ENCODE data around the gene ADA. TPM values are rescaled to one million over a fixed set of nuclear protein-coding genes. Genes with fewer than 3 reads are reported as not detected.

ADA gene
- total and polyA plus RNA-seq, 2 of the 13 experiments (the other 11 are each of a cell fraction or from before 2014, with no cell fraction given), result 2.5 to 11.3 TPM

DNA sequence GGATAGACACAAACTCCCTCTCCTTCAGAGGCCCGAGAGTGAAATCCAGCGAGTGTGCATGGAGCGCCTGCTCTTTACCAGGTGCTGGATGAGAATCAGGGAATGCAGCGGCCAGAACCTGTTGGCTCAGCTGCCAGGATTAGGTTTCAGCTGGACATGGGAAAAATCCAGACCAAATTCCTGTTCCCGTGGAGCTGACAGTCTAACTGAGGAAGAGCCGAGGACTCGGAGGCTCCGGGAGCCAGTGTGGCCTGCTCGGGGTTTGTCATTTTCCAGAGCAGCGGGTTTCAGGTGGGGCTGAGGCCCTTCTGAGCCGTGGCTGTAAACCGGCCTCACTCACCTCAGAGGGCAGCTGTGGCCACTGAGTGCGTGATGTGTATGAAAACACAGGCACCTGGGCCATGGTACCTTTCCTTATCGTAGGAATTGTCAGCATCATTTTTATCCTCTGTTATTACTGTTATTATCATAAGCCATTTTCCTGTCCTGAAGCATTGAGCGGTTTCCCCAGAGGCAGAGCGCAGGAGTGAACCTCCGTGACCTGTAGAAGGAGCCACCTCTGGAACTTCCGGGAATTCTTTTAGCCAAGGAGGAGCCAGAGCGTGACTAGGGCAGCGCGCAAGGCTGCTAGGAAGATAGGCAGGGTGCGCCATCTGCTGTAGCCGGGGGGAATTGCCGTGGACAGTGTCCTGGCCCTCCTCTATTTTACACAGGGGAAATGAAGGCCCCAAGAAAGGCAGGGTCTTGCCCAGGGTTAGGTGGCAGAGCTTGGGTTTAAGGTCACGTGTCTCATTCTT lies 41.8 kb downstream of the ADA start (continued):
- peak; percentile 44 for TF ChIP-seq IKZF4 (CRISPR knock-in tag; IDR thresholded peaks at IDR 0.05; ENCODE audit: borderline replicate concordance, low read depth, not compliant biosample characterization)
- TF ChIP-seq CHD2 (IDR thresholded peaks at IDR 0.05; ENCODE audit: low read depth, low read length), result no peak
- TF ChIP-seq MAFK (conservative IDR thresholded peaks at IDR 0.05 in 1 of 2, IDR thresholded peaks at IDR 0.05 in 1 of 2; ENCODE audit: low read length in 2 of 2), result no peak
- peak; percentile 59 for TF ChIP-seq SKI (IDR thresholded peaks at IDR 0.05; ENCODE audit: partially characterized antibody)
- TF ChIP-seq FOXP4 (CRISPR knock-in tag; IDR thresholded peaks at IDR 0.05), result peak; percentile 75
- TF ChIP-seq PHB2 (IDR thresholded peaks at IDR 0.05; ENCODE audit: partially characterized antibody), result no peak
- no peak for TF ChIP-seq BCLAF1 (IDR thresholded peaks at IDR 0.05)
- peak; percentile 87 for TF ChIP-seq ZSCAN30 (CRISPR knock-in tag; IDR thresholded peaks at IDR 0.05)
- no peak for TF ChIP-seq ZNF3 (CRISPR knock-in tag; IDR thresholded peaks at IDR 0.05)
- no peak for TF ChIP-seq HNRNPH1 (optimal IDR thresholded peaks at IDR 0.05; ENCODE audit: low read depth, low read length)
- TF ChIP-seq PCBP2 (optimal IDR thresholded peaks at IDR 0.05; ENCODE audit: low read depth, low read length, poor library complexity, severe bottlenecking), result no peak
- no peak; the same call in 1 of the 2 replicates for TF ChIP-seq ZNF737 (CRISPR knock-in tag; IDR thresholded peaks at IDR 0.05; ENCODE audit: borderline replicate concordance)
- TF ChIP-seq GATAD2A (CRISPR knock-in tag; IDR thresholded peaks at IDR 0.05), result peak; percentile 89
- TF ChIP-seq ZNF33A (CRISPR knock-in tag; IDR thresholded peaks at IDR 0.05; ENCODE audit: borderline replicate concordance), result 0 out of 2 replicates have a peak, but pooled peaks have one; percentile 71
- peak; percentile 92; the same call in 1 of the 2 replicates for TF ChIP-seq YEATS2 (CRISPR knock-in tag; IDR thresholded peaks at IDR 0.05; ENCODE audit: borderline replicate concordance)
- TF ChIP-seq CREB1 (IDR thresholded peaks at IDR 0.05), result no peak
- TF ChIP-seq CREB1 (CRISPR knock-in tag; IDR thresholded peaks at IDR 0.05), result no peak
- TF ChIP-seq TFDP1 (CRISPR knock-in tag; IDR thresholded peaks at IDR 0.05; ENCODE audit: borderline replicate concordance), result peak; percentile 69; the same call in 1 of the 2 replicates
- TF ChIP-seq THAP11 (CRISPR knock-in tag; IDR thresholded peaks at IDR 0.05), result peak; percentile 86
- no peak for TF ChIP-seq CC2D1A (CRISPR knock-in tag; IDR thresholded peaks at IDR 0.05)
- peak; percentile 31 for TF ChIP-seq SP5 (CRISPR knock-in tag; IDR thresholded peaks at IDR 0.05; ENCODE audit: borderline replicate concordance, low read depth)
- no peak for TF ChIP-seq MAZ (IDR thresholded peaks at IDR 0.05; ENCODE audit: borderline replicate concordance, low read depth, low read length)
- TF ChIP-seq MAZ (CRISPR knock-in tag; IDR thresholded peaks at IDR 0.05; ENCODE audit: low read depth), result peak; percentile 41
- no peak; the same call in 1 of the 2 replicates for TF ChIP-seq RFX5 (IDR thresholded peaks at IDR 0.05; ENCODE audit: low read depth, low read length)
- no peak for TF ChIP-seq HMG20B (CRISPR knock-in tag; conservative IDR thresholded peaks at IDR 0.05)
- peak; percentile 70; the same call in 1 of the 2 replicates for TF ChIP-seq MIXL1 (CRISPR knock-in tag; IDR thresholded peaks at IDR 0.05)

Data from HepG2 (cell line).